Adrenal gland (tissue), 5 donors: ENCODE data around the gene PRDM15.

Experiments used
- CTCF ChIP-seq, 6 experiments: fragments of 450-650 bp in 4 of 6; fragments of 200-600 bp in 2 of 6; sonication (generic) in 1 of 6; IDR thresholded peaks; 1 replicate in 5 of 6; 2 replicates in 1 of 6; pipeline versions ENCODE4 v1.5.1 to v1.8.0; 2016 to 2021; ENCODE audit warnings: antibody characterized with exemption in 6 of 6, mild to moderate bottlenecking in 2 of 6, moderate library complexity in 1 of 6
- POLR2A ChIP-seq, 2 donors: fragments of 450-650 bp; IDR thresholded peaks; one replicate each; pipeline ENCODE4 v1.6.1; 2017; ENCODE audit warnings: antibody characterized with exemption in 2 of 2, mild to moderate bottlenecking in 2 of 2, moderate library complexity in 1 of 2
- donor health status: DM: no; HTN: no; CAD: no.

DNA sequence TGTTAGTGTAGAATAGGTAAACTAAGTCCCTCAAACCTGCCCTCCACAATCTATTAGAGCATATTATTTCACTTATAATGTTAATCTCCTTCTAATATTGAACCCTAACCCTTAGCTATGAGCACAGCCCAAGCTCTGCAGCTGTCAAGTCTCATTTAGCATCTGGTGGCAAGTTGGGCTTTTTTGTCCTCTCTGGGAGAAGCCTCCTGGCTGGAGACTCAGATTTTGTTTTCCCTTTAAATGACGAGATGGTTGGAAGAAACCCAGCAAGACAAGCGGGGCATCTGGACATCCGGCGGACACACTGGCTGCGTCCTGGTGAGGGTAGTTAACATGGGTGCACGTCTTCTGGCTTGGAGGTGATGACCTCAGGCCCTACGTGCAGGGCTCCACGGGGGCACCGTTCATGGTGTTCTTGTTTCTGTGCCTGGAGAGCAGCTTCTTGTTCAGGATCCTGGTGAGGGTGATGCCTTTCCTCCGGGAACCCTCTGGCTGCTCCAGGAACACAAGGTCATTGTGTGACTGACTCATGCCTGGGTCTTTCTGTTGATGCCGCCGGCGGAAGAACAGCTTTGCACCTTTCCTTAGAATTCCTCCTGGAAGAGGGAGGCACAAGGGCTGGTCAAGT, 9.7 kb upstream of the PRDM15 start:
- TF ChIP-seq CTCF (IDR thresholded peaks at IDR 0.05): no peak
- peak in 1 of 2 donors; percentile 30 for TF ChIP-seq POLR2A (IDR thresholded peaks at IDR 0.05)
